A673 (cell line): ENCODE data around the gene NPC2.

Experiments
- EZH2 ChIP-seq: fragments of 200-600 bp; sonication (generic); IDR thresholded peaks from 2 replicates; pipeline ENCODE4 v1.6.1; 2017; ENCODE audit warnings: borderline replicate concordance, low read depth, mild to moderate bottlenecking, mixed read lengths, antibody characterized with exemption, low read length; ENCODE audit not compliant: poor library complexity, severe bottlenecking
- TF ChIP-seq, protein P1 (sequence below): fragments of 300-800, 200-600 bp; sonication (generic); conservative IDR thresholded peaks from 2 replicates; pipeline ENCODE4 v1.5.1; 2017; ENCODE audit warnings: low read depth, mild to moderate bottlenecking, antibody characterized with exemption, low read length, moderate library complexity, mixed read lengths

DNA sequence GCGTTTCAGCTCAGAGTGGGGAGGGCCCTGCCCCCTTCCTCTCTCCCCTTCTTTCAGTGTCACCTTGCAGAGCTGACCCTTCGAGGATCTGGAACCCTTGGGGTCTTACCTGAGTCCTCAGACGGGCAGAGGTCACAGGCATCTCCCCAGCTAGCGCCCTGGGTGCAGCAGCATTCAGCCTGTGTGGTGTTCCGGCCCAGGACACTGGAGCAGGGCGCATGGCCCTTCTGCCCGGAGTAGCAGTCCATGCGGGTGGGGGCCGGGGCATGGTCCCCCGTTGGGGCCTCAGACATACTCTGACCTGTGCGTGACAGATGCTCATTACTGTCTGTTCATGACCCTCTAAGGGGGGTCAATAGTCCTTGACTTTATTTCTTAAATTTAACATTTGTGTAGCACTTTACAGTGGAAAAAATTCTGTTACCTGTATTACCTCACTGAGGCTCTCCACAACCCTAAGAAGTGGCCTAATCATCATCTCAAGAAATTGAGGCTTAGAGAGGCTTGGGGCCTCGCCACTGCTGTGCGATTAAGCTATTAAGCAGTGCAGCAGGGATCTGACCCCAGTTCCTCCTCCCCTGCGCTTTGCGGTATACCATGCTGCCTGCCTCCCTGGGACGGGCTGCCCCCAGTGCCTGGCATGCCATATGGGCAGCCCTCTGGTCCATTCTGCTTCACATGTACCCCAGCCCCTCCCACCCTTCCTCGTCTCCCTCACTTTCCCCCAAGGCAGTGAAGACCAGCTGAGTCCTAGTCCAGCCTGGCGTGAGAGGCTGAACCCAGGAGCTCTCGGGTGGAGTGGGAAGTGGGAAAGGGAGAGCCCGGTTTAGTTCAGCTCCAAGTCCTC, 12.0 kb upstream of the NPC2 start:
- TF ChIP-seq, protein P1, sequence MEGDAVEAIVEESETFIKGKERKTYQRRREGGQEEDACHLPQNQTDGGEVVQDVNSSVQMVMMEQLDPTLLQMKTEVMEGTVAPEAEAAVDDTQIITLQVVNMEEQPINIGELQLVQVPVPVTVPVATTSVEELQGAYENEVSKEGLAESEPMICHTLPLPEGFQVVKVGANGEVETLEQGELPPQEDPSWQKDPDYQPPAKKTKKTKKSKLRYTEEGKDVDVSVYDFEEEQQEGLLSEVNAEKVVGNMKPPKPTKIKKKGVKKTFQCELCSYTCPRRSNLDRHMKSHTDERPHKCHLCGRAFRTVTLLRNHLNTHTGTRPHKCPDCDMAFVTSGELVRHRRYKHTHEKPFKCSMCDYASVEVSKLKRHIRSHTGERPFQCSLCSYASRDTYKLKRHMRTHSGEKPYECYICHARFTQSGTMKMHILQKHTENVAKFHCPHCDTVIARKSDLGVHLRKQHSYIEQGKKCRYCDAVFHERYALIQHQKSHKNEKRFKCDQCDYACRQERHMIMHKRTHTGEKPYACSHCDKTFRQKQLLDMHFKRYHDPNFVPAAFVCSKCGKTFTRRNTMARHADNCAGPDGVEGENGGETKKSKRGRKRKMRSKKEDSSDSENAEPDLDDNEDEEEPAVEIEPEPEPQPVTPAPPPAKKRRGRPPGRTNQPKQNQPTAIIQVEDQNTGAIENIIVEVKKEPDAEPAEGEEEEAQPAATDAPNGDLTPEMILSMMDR, result no peak
- TF ChIP-seq EZH2, result no peak
